ENCODE results near the gene LKAAEAR1. TPM values are rescaled to one million over a fixed set of nuclear protein-coding genes. Genes with fewer than 3 reads are reported as not detected.

The LKAAEAR1 gene
- total and polyA plus RNA-seq, 2 of the 13 experiments (the other 11 are each of a cell fraction or from before 2014, with no cell fraction given): not detected

- no peak for TF ChIP-seq KIAA2018 (CRISPR knock-in tag; IDR thresholded peaks at IDR 0.05; ENCODE audit: borderline replicate concordance)
- no peak for TF ChIP-seq MYPOP (CRISPR knock-in tag; IDR thresholded peaks at IDR 0.05)
- no peak for TF ChIP-seq CHD4 (IDR thresholded peaks at IDR 0.05; ENCODE audit: borderline replicate concordance, low read length)
- no peak for TF ChIP-seq IRF1 (CRISPR knock-in tag; IDR thresholded peaks at IDR 0.05; ENCODE audit: low read depth)
- TF ChIP-seq TIGD3 (CRISPR knock-in tag; IDR thresholded peaks at IDR 0.05; ENCODE audit: borderline replicate concordance): no peak
- 0 out of 2 replicates have a peak, but pooled peaks have one; percentile 20 for TF ChIP-seq ZFP91 (CRISPR knock-in tag; IDR thresholded peaks at IDR 0.05; ENCODE audit: borderline replicate concordance)
- TF ChIP-seq NBN (conservative IDR thresholded peaks at IDR 0.05): no peak
- TF ChIP-seq, protein P1, sequence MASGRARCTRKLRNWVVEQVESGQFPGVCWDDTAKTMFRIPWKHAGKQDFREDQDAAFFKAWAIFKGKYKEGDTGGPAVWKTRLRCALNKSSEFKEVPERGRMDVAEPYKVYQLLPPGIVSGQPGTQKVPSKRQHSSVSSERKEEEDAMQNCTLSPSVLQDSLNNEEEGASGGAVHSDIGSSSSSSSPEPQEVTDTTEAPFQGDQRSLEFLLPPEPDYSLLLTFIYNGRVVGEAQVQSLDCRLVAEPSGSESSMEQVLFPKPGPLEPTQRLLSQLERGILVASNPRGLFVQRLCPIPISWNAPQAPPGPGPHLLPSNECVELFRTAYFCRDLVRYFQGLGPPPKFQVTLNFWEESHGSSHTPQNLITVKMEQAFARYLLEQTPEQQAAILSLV (CRISPR knock-in tag; IDR thresholded peaks at IDR 0.05; ENCODE audit: borderline replicate concordance): no peak
- 0 out of 2 replicates have a peak, but pooled peaks have one; percentile 28 for TF ChIP-seq MYC (CRISPR knock-in tag; IDR thresholded peaks at IDR 0.05; ENCODE audit: borderline replicate concordance)
- TF ChIP-seq CBX5 (CRISPR knock-in tag; IDR thresholded peaks at IDR 0.05; ENCODE audit: borderline replicate concordance): no peak
- TF ChIP-seq MAFK (conservative IDR thresholded peaks at IDR 0.05 in 1 of 2, IDR thresholded peaks at IDR 0.05 in 1 of 2; ENCODE audit: low read length in 2 of 2): peak; percentile 5 to 44; a peak in 3 of 4 replicates
- no peak for TF ChIP-seq HDAC2 (CRISPR knock-in tag; IDR thresholded peaks at IDR 0.05)
- peak; percentile 52 for TF ChIP-seq AGO1 (IDR thresholded peaks at IDR 0.05; ENCODE audit: low read depth, low read length, poor library complexity, severe bottlenecking)
These were observed 39.5 kb downstream of the LKAAEAR1 start (continued) for GRCh38 chr20:64044484-64045247.

Measured in HepG2 (cell line).